Adrenal gland (tissue), 12 donors: ENCODE measurements around the gene SMIM21. TPM values are rescaled to one million over a fixed set of nuclear protein-coding genes. Genes with fewer than 3 reads are reported as not detected.

Experiments used
- DNase-seq, 7 donors: peaks; one replicate each; pipeline ENCODE4 v3.0.0-alpha.2; 2019 to 2020
- H3K27ac ChIP-seq, 5 donors: fragments of 200-600 bp; sonication (generic) in 4 of 5; 1 replicate in 3 of 5; 2 replicates in 2 of 5; pipeline versions ENCODE4 v1.5.1 to v1.8.0; 2016 to 2020; ENCODE audit warnings: mild to moderate bottlenecking in 1 of 5
- H3K27me3 ChIP-seq: fragments of 200-600 bp; 2 replicates; pipeline ENCODE4 v1.8.0; 2021
- H3K36me3 ChIP-seq, 2 donors: fragments of 200-600 bp; replicated peaks in 1 of 2; 1 replicate in 1 of 2; 2 replicates in 1 of 2; pipeline versions ENCODE4 v1.5.1 to v1.8.0; 2018 to 2022
- H3K4me1 ChIP-seq, 2 donors: fragments of 200-600 bp; replicated peaks in 1 of 2; 1 replicate in 1 of 2; 2 replicates in 1 of 2; pipeline versions ENCODE4 v1.5.1 to v1.8.0; 2018 to 2021
- H3K4me3 ChIP-seq, 4 donors: fragments of 200-600 bp; sonication (generic) in 3 of 4; one replicate each; pipeline ENCODE4 v1.5.1; 2016 to 2018
- H3K9me3 ChIP-seq, 3 donors: fragments of 200-600 bp; sonication (generic) in 1 of 3; replicated peaks in 1 of 3; 1 replicate in 2 of 3; 2 replicates in 1 of 3; pipeline versions ENCODE4 v1.5.1 to v1.8.0; 2016 to 2021
- CTCF ChIP-seq, 6 experiments: fragments of 450-650 bp in 4 of 6; fragments of 200-600 bp in 2 of 6; sonication (generic) in 1 of 6; IDR thresholded peaks; 1 replicate in 5 of 6; 2 replicates in 1 of 6; pipeline versions ENCODE4 v1.5.1 to v1.8.0; 2016 to 2021; ENCODE audit warnings: antibody characterized with exemption in 6 of 6, mild to moderate bottlenecking in 2 of 6, moderate library complexity in 1 of 6
- POLR2A ChIP-seq, 2 donors: fragments of 450-650 bp; IDR thresholded peaks; one replicate each; pipeline ENCODE4 v1.6.1; 2017; ENCODE audit warnings: antibody characterized with exemption in 2 of 2, mild to moderate bottlenecking in 2 of 2, moderate library complexity in 1 of 2
- WGBS, 4 donors: extraction: QIAGEN DNeasy Blood & Tissue Kit in 2 of 4; methylation state at CpG; one replicate each; pipeline versions ENCODE4 v1.1.5 to v1.1.7; 2013 to 2017; 5-methylcytosine and 5-hydroxymethylcytosine counted together
- intact Hi-C, 2 donors: fragments of 100-400 bp; cut with DNase I; formaldehyde crosslinking; loops; one replicate each; pipeline versions ENCODE4 v1.14.1 to v1.15.0; 2022 to 2023
- polyA plus RNA-seq, 3 donors: library from polyadenylated mRNA; stranded (reverse); fragments of 200-250 nt in 2 of 3; fragments of 350-450 nt in 1 of 3; fragmentation: Illumina TruSeq in 1 of 3; extraction: RNeasy Lipid Tissue Mini Kit (QIAGEN cat#74804) in 1 of 3; gene quantifications; one replicate each; pipeline ENCODE4 v1.2.3, GENCODE V29; 2013 to 2014
- total RNA-seq, 9 donors: library from RNA; depleted of rRNA in 4 of 9; stranded (reverse); fragments of >200 nt in 4 of 9; fragments of 120-200 nt in 1 of 9; fragmentation: NEBNext Ultra II Directional in 1 of 9; extraction: Animal tissue kit (Norgen Biotek cat#: 25700) in 1 of 9; gene quantifications; one replicate each; pipeline versions ENCODE4 v1.1.0 to v1.2.4, GENCODE V29; 2013 to 2023
- donor health status: healthy with polysubstance abuse.
- donor health status: Bipolar disorder and iron deficiency.
- donor health status: DM: yes; HTN: yes; CAD: no.
- donor health status: DM: no; HTN: no; CAD: no.
- donor health status: DM: no; HTN: no; CAD: no.
- donor health status: DM: yes; HTN: yes; CAD: no.

The SMIM21 gene
- total and polyA plus RNA-seq, 12 donors, result not detected

- no peak for TF ChIP-seq CTCF (IDR thresholded peaks at IDR 0.05)
- no peak for TF ChIP-seq POLR2A (IDR thresholded peaks at IDR 0.05)
- Histone ChIP-seq H3K27me3 (no peaks in the 10 kb centered on the region), H3K4me1 (no peaks in the 10 kb centered on the region), H3K9me3 (no peaks in the 10 kb centered on the region), H3K36me3 (no peaks in the 10 kb centered on the region), H3K27ac (no peak overlapping the region), H3K4me3 (no peak overlapping the region)
- intact Hi-C loops, result no loop called here
- no peak for DNase-seq
- 43 to 62% (median 59%) methylated on average over 4 of the region's 4 CpGs for WGBS, 4 donors
Measured at GRCh38 chr18:75410611-75411010, 16.9 kb downstream of the SMIM21 start.

GRCh38 chr18:75409806-75410205 lies 17.7 kb downstream of the SMIM21 start:
- H3K4me3 ChIP-seq, result no peak overlapping the region
- intact Hi-C loops, result no loop called here
- no peaks in the 10 kb centered on the region for H3K36me3 ChIP-seq
- H3K9me3 ChIP-seq, result no peaks in the 10 kb centered on the region
- 76 to 85% (median 81%) methylated on average over 9 of the region's 9 CpGs for WGBS, 4 donors
- no peaks in the 10 kb centered on the region for H3K27me3 ChIP-seq
- no peaks in the 10 kb centered on the region for H3K4me1 ChIP-seq
- H3K27ac ChIP-seq, result no peak overlapping the region
- DNase-seq, result no peak
- TF ChIP-seq POLR2A (IDR thresholded peaks at IDR 0.05), result no peak

- H3K9me3 ChIP-seq, result no peaks in the 10 kb centered on the region
- WGBS, 4 donors, result 67 to 80% (median 70%) methylated on average over 10 of the region's 10 CpGs
- no peak for TF ChIP-seq POLR2A (IDR thresholded peaks at IDR 0.05)
- TF ChIP-seq CTCF (IDR thresholded peaks at IDR 0.05), result no peak
- H3K27me3 ChIP-seq, result no peaks in the 10 kb centered on the region
- intact Hi-C loops, result no loop called here
- H3K36me3 ChIP-seq, result no peaks in the 10 kb centered on the region
- no peak overlapping the region for H3K4me3 ChIP-seq
- no peaks in the 10 kb centered on the region for H3K4me1 ChIP-seq
- no peak overlapping the region for H3K27ac ChIP-seq
- DNase-seq, result peak in 4 of 7 donors; percentile 26 to 52 (median 35)
Measured at GRCh38 chr18:75408554-75409506, 18.7 kb downstream of the SMIM21 start.

GRCh38 chr18:75407468-75408437 lies 19.8 kb downstream of the SMIM21 start:
- no peak overlapping the region for H3K4me3 ChIP-seq
- TF ChIP-seq CTCF (IDR thresholded peaks at IDR 0.05) (no peak), POLR2A (IDR thresholded peaks at IDR 0.05) (no peak)

More at GRCh38 chr18:75407468-75408437, 19.8 kb downstream of the SMIM21 start:
- Histone ChIP-seq H3K27ac (no peak overlapping the region), H3K4me1 (no peaks in the 10 kb centered on the region), H3K27me3 (no peaks in the 10 kb centered on the region), H3K36me3 (no peaks in the 10 kb centered on the region), H3K9me3 (no peaks in the 10 kb centered on the region)
- DNase-seq, result no peak
- 75 to 80% (median 78%) methylated on average over 21 of the region's 21 CpGs for whole genome bisulfite sequencing, 4 donors
- intact Hi-C loops, result no loop called here
